Effector memory CD4-positive, alpha-beta T cell (primary cell): Measurements from ENCODE around the gene ZNF746.
"Not testable (repeated sequence)": the region's sequence is repeated elsewhere in the genome, so short reads cannot be mapped to it uniquely, and the experiment has no call there.

ENCODE experiments used
- DNase-seq, 3 donors: peaks; one replicate each; pipeline ENCODE4 v3.0.0-alpha.2; 2020
- H3K27ac ChIP-seq: 2 replicates; pipeline ENCODE4 v1.7.0; 2013; ENCODE audit warnings: mild to moderate bottlenecking, low read length, moderate library complexity; ENCODE audit not compliant: insufficient read depth, poor library complexity, severe bottlenecking
- H3K27me3 ChIP-seq: replicated peaks from 2 replicates; pipeline ENCODE4 v1.7.0; 2013; ENCODE audit warnings: mild to moderate bottlenecking, low read length; ENCODE audit not compliant: insufficient read depth, control insufficient read depth, poor library complexity, severe bottlenecking
- H3K36me3 ChIP-seq: 2 replicates; pipeline ENCODE4 v1.7.0; 2013; ENCODE audit warnings: mild to moderate bottlenecking, low read length, moderate library complexity; ENCODE audit not compliant: control insufficient read depth, insufficient read depth
- H3K4me1 ChIP-seq: 2 replicates; pipeline ENCODE4 v1.7.0; 2013; ENCODE audit warnings: low read length, mild to moderate bottlenecking; ENCODE audit not compliant: control insufficient read depth, insufficient read depth, poor library complexity, severe bottlenecking
- H3K4me3 ChIP-seq: 2 replicates; pipeline ENCODE4 v1.7.0; 2013; ENCODE audit warnings: low read length, low read depth, mild to moderate bottlenecking; ENCODE audit not compliant: insufficient read depth, poor library complexity, severe bottlenecking
- H3K9me3 ChIP-seq: 2 replicates; pipeline ENCODE4 v1.7.0; 2013; ENCODE audit warnings: mild to moderate bottlenecking, low read length, moderate library complexity; ENCODE audit not compliant: control insufficient read depth

Gene ZNF746

GRCh38 chr7:149449897-149450296 lies 47.7 kb downstream of the ZNF746 start:
- Histone ChIP-seq H3K36me3 (peaks cover 73% of the 10 kb centered on the region), H3K4me3 (no peak overlapping the region)
- no peak for DNase-seq

GRCh38 chr7:149448961-149449360 lies 48.6 kb downstream of the ZNF746 start:
- no peaks in the 10 kb centered on the region for H3K9me3 ChIP-seq
- H3K27ac ChIP-seq, result no peak overlapping the region
- H3K27me3 ChIP-seq, result no peaks in the 10 kb centered on the region
- no peaks in the 10 kb centered on the region for H3K4me1 ChIP-seq
- DNase-seq, result no peak
- H3K4me3 ChIP-seq, result no peak overlapping the region
- H3K36me3 ChIP-seq, result peaks cover 69% of the 10 kb centered on the region

More at GRCh38 chr7:149449897-149450296, 47.7 kb downstream of the ZNF746 start:
- no peaks in the 10 kb centered on the region for H3K27me3 ChIP-seq
- no peak overlapping the region for H3K27ac ChIP-seq
- no peaks in the 10 kb centered on the region for H3K9me3 ChIP-seq
- H3K4me1 ChIP-seq, result no peaks in the 10 kb centered on the region

GRCh38 chr7:149446026-149446425 lies 51.6 kb downstream of the ZNF746 start:
- H3K36me3 ChIP-seq, result peaks cover 57% of the 10 kb centered on the region
- not testable (repeated sequence) for H3K9me3 ChIP-seq, H3K4me1 ChIP-seq, H3K4me3 ChIP-seq, H3K27me3 ChIP-seq, H3K27ac ChIP-seq, DNase-seq

GRCh38 chr7:149444287-149444686 lies 53.3 kb downstream of the ZNF746 start:
- Histone ChIP-seq H3K4me3 (no peak overlapping the region), H3K9me3 (no peaks in the 10 kb centered on the region), H3K27ac (no peak overlapping the region), H3K36me3 (peaks cover 40% of the 10 kb centered on the region), H3K27me3 (no peaks in the 10 kb centered on the region), H3K4me1 (no peaks in the 10 kb centered on the region)
- DNase-seq, result no peak

- Histone ChIP-seq H3K4me3 (no peak overlapping the region), H3K36me3 (peaks cover 32% of the 10 kb centered on the region), H3K9me3 (no peaks in the 10 kb centered on the region), H3K27me3 (no peaks in the 10 kb centered on the region), H3K4me1 (no peaks in the 10 kb centered on the region), H3K27ac (no peak overlapping the region)
- DNase-seq, result no peak
Observed at GRCh38 chr7:149443523-149443922, 54.1 kb downstream of the ZNF746 start.

- Histone ChIP-seq H3K9me3 (no peaks in the 10 kb centered on the region), H3K27ac (no peak overlapping the region), H3K27me3 (no peaks in the 10 kb centered on the region), H3K36me3 (peaks cover 32% of the 10 kb centered on the region), H3K4me3 (no peak overlapping the region), H3K4me1 (no peaks in the 10 kb centered on the region)
- DNase-seq, result no peak
Observed at GRCh38 chr7:149442924-149443323, 54.7 kb downstream of the ZNF746 start.

GRCh38 chr7:149440222-149440621 lies 57.4 kb downstream of the ZNF746 start:
- Histone ChIP-seq H3K27ac (no peak overlapping the region), H3K36me3 (peaks cover 24% of the 10 kb centered on the region), H3K4me3 (no peak overlapping the region), H3K4me1 (no peaks in the 10 kb centered on the region), H3K27me3 (no peaks in the 10 kb centered on the region), H3K9me3 (no peaks in the 10 kb centered on the region)
- no peak for DNase-seq

- no peak for DNase-seq
- Histone ChIP-seq H3K27ac (no peak overlapping the region), H3K27me3 (no peaks in the 10 kb centered on the region), H3K4me3 (no peak overlapping the region), H3K9me3 (no peaks in the 10 kb centered on the region), H3K4me1 (no peaks in the 10 kb centered on the region), H3K36me3 (peaks cover 43% of the 10 kb centered on the region)
Observed at GRCh38 chr7:149436358-149436757, 61.3 kb downstream of the ZNF746 start.

- H3K4me3 ChIP-seq, result no peak overlapping the region
- no peaks in the 10 kb centered on the region for H3K27me3 ChIP-seq
- H3K9me3 ChIP-seq, result no peaks in the 10 kb centered on the region
- H3K4me1 ChIP-seq, result no peaks in the 10 kb centered on the region
- DNase-seq, result no peak
- H3K36me3 ChIP-seq, result peaks cover 43% of the 10 kb centered on the region
- no peak overlapping the region for H3K27ac ChIP-seq
Observed at GRCh38 chr7:149433124-149433523, 64.5 kb downstream of the ZNF746 start.

GRCh38 chr7:149432121-149432691 lies 65.4 kb downstream of the ZNF746 start:
- no peaks in the 10 kb centered on the region for H3K27me3 ChIP-seq
- H3K4me1 ChIP-seq, result no peaks in the 10 kb centered on the region
- peaks cover 43% of the 10 kb centered on the region for H3K36me3 ChIP-seq
- DNase-seq, result no peak
- no peak overlapping the region for H3K27ac ChIP-seq
- no peaks in the 10 kb centered on the region for H3K9me3 ChIP-seq
- no peak overlapping the region for H3K4me3 ChIP-seq
